ENCODE results near the gene BRD8.

- no peak for TF ChIP-seq STAT5B (CRISPR knock-in tag; IDR thresholded peaks at IDR 0.05)
- TF ChIP-seq MYBL2 (IDR thresholded peaks at IDR 0.05; ENCODE audit: low read depth) = no peak
- TF ChIP-seq MYBL2 (CRISPR knock-in tag; IDR thresholded peaks at IDR 0.05; ENCODE audit: borderline replicate concordance) = no peak
- TF ChIP-seq, protein P1, sequence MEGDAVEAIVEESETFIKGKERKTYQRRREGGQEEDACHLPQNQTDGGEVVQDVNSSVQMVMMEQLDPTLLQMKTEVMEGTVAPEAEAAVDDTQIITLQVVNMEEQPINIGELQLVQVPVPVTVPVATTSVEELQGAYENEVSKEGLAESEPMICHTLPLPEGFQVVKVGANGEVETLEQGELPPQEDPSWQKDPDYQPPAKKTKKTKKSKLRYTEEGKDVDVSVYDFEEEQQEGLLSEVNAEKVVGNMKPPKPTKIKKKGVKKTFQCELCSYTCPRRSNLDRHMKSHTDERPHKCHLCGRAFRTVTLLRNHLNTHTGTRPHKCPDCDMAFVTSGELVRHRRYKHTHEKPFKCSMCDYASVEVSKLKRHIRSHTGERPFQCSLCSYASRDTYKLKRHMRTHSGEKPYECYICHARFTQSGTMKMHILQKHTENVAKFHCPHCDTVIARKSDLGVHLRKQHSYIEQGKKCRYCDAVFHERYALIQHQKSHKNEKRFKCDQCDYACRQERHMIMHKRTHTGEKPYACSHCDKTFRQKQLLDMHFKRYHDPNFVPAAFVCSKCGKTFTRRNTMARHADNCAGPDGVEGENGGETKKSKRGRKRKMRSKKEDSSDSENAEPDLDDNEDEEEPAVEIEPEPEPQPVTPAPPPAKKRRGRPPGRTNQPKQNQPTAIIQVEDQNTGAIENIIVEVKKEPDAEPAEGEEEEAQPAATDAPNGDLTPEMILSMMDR (IDR thresholded peaks at IDR 0.05 in 2 of 3, conservative IDR thresholded peaks at IDR 0.05 in 1 of 3; ENCODE audit: insufficient read depth in 2 of 3, low read depth in 1 of 3, low read length in 3 of 3) = no peak
These were observed 28.9 kb downstream of the BRD8 start for GRCh38 chr5:138149530-138149929.

Measured in K562 (cell line).